Brain microvascular endothelial cell (primary cell): ENCODE measurements around the gene MYL6.
"Not testable (repeated sequence)": the region's sequence is repeated elsewhere in the genome, so short reads cannot be mapped to it uniquely, and the experiment has no call there.

Source experiments
- DNase-seq: peaks from one replicate; pipeline ENCODE4 v3.0.0-alpha.2; 2020
- H3K27ac ChIP-seq: fragments of 250-450 bp; sonication (Bioruptor Pico); 2 replicates; pipeline ENCODE4 v1.5.1; 2020; ENCODE audit warnings: mild to moderate bottlenecking, moderate library complexity
- H3K27me3 ChIP-seq: fragments of 250-450 bp; sonication (Bioruptor Pico); replicated peaks from 2 replicates; pipeline ENCODE4 v1.5.1; 2020; ENCODE audit warnings: mild to moderate bottlenecking
- H3K36me3 ChIP-seq: fragments of 250-450 bp; sonication (Bioruptor Pico); replicated peaks from 2 replicates; pipeline ENCODE4 v1.5.1; 2020; ENCODE audit warnings: mild to moderate bottlenecking
- H3K4me3 ChIP-seq: 2 replicates; pipeline ENCODE4 v1.5.1; 2011; ENCODE audit warnings: low read depth, mild to moderate bottlenecking, control low read depth, low read length, moderate library complexity
- in situ Hi-C: cut with HindIII; loops from 2 replicates; pipeline ENCODE4 v1.10.0; 2017; ENCODE audit warnings: low sequenced_read_pairs, low pct_ligation_motif_present
- TF ChIP-seq, protein P1 (sequence below): IDR thresholded peaks from 2 replicates; pipeline ENCODE4 v1.5.1; 2011; ENCODE audit warnings: low read depth, mild to moderate bottlenecking, moderate library complexity, low read length, control low read depth, inconsistent platforms; ENCODE audit errors: missing control alignments

MYL6 gene

GRCh38 chr12:56158029-56158925 lies at the start of gene MYL6:
TSS of gene MYL6 (plus strand) at chr12:56158359. CDS start at chr12:56158402, 43 bp downstream.
- in situ Hi-C loops, result no loop called here
- DNase-seq, result peak; percentile 99
- TF ChIP-seq, protein P1, sequence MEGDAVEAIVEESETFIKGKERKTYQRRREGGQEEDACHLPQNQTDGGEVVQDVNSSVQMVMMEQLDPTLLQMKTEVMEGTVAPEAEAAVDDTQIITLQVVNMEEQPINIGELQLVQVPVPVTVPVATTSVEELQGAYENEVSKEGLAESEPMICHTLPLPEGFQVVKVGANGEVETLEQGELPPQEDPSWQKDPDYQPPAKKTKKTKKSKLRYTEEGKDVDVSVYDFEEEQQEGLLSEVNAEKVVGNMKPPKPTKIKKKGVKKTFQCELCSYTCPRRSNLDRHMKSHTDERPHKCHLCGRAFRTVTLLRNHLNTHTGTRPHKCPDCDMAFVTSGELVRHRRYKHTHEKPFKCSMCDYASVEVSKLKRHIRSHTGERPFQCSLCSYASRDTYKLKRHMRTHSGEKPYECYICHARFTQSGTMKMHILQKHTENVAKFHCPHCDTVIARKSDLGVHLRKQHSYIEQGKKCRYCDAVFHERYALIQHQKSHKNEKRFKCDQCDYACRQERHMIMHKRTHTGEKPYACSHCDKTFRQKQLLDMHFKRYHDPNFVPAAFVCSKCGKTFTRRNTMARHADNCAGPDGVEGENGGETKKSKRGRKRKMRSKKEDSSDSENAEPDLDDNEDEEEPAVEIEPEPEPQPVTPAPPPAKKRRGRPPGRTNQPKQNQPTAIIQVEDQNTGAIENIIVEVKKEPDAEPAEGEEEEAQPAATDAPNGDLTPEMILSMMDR, result no peak
- Histone ChIP-seq H3K27me3 (no peaks in the 10 kb centered on the region), H3K27ac (peak within 1 kb of the TSS; percentile 95), H3K4me3 (peak within 1 kb of the TSS; percentile 99), H3K36me3 (peaks cover 40% of the 10 kb centered on the region)

DNA sequence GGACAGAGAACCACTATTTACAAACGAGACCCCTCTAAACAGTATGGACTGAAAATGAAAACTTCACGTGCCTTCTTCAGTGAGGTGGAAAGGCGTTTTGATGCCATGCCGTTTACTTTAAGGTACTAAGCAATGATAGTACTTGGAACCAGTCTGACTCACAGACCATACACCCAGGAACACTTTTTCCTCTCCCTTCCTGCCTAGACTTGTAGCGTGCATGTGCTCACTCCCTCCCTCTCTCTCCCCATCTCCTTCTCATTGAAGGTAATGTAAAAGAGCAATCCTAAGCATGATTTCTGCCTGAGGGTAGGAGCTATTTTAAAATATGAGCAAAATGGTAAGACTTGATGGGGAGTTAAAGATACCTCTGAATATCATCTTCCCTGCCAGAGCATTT lies 47.6 kb upstream of the MYL6 start:
- TF ChIP-seq, protein P1, result no peak
- H3K27me3 ChIP-seq, result no peaks in the 10 kb centered on the region
- peaks cover 70% of the 10 kb centered on the region for H3K36me3 ChIP-seq
- in situ Hi-C loops, result no loop called here
- no peak overlapping the region for H3K27ac ChIP-seq
- no peak overlapping the region for H3K4me3 ChIP-seq
- DNase-seq, result no peak

DNA sequence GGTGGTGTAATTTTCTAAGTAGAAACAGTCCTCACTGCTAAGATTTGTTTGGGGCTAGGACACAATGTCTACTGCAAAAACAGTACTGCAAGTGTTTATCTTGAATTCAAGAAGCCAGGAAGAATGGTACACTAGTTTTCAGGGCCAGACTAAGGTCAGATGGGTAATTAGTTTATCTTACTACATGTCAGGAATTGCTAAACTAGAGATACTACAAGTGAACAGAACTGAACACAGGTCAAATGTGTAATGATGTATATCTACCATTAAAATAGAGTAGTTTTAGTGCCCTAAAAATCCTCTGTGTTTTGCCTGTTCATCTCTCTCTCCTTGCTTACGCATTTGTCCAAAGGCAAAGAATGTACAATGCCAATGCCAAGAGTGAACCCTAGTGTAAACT lies 44.1 kb upstream of the MYL6 start:
- TF ChIP-seq, protein P1, result no peak
- DNase-seq, result no peak
- no peak overlapping the region for H3K27ac ChIP-seq
- peaks cover 56% of the 10 kb centered on the region for H3K36me3 ChIP-seq
- in situ Hi-C loops, result no loop called here
- no peaks in the 10 kb centered on the region for H3K27me3 ChIP-seq
- no peak overlapping the region for H3K4me3 ChIP-seq

DNA sequence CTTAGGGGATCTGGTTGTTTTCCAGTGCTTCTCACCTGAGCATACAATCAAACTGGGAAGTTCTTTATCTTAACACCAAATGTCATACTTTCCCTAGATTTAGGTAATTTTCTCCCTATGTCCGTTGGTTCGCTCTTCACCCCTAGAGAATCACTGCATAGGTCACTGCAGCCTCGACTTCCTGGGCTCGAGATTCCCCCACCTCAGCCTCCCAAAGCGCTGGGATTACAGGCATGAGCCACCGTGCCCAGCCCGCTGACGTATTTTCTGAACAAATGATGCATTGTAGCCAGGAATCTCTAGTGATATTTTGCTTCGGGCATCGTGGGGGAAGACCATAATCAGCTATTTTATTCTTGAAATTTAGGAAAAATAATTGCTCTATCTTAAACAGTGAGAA lies 42.8 kb upstream of the MYL6 start:
- Histone ChIP-seq H3K36me3 (peaks cover 44% of the 10 kb centered on the region), H3K27ac (peak overlapping the region; percentile 82), H3K27me3 (no peaks in the 10 kb centered on the region), H3K4me3 (peak overlapping the region; percentile 98)
- peak; percentile 34 for DNase-seq
- in situ Hi-C loops, result loop anchor here (5.0 kb wide), 1 partner anchor 72 kb away; the partner anchor contains the start of gene SMARCC2
- TF ChIP-seq, protein P1, result no peak

DNA sequence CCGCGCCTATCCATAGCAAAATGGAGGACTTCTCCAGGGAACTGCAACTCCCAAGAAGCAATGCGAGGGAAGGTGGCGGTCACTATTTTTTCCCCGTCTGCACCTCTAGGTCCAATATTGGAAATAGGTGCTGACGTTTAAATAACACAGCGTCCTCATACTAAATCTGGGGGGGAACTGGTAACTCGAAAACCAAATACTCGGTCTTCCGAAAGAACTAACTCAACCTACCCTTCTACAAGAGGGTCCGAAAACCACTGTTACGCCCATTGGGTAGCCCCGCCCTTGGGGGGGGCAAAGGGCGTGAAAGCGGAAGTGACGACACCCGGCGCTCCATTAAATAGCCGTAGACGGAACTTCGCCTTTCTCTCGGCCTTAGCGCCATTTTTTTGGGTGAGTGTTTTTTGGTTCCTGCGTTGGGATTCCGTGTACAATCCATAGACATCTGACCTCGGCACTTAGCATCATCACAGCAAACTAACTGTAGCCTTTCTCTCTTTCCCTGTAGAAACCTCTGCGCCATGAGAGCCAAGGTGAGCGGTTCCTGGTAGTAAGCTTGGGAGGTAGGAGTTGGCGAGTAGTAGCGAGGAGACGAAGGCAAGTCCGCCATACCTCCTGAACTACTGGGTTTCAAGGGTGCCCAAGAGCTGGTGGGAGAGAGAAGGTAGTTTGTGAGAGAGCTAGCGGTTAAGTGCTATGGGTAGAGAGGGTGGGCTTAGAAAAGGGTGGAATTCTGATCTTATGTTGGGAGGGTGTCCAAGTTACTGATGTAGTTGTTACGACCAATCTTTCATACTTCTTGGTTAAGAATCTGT lies 41.7 kb upstream of the MYL6 start, which contains the start of gene RPL41:
TSS of gene RPL41 (plus strand) at position 367 of the 815 bp plus-strand sequence.
- TF ChIP-seq, protein P1, result no peak
- H3K27ac ChIP-seq, result peak within 1 kb of the TSS; percentile 82
- in situ Hi-C loops, result loop anchor here (5.0 kb wide), 1 partner anchor 71 kb away; the partner anchor contains the start of gene SMARCC2
- no peaks in the 10 kb centered on the region for H3K27me3 ChIP-seq
- H3K36me3 ChIP-seq, result peaks cover 33% of the 10 kb centered on the region
- peak; percentile 93 for DNase-seq
- peak within 1 kb of the TSS; percentile 98 for H3K4me3 ChIP-seq

DNA sequence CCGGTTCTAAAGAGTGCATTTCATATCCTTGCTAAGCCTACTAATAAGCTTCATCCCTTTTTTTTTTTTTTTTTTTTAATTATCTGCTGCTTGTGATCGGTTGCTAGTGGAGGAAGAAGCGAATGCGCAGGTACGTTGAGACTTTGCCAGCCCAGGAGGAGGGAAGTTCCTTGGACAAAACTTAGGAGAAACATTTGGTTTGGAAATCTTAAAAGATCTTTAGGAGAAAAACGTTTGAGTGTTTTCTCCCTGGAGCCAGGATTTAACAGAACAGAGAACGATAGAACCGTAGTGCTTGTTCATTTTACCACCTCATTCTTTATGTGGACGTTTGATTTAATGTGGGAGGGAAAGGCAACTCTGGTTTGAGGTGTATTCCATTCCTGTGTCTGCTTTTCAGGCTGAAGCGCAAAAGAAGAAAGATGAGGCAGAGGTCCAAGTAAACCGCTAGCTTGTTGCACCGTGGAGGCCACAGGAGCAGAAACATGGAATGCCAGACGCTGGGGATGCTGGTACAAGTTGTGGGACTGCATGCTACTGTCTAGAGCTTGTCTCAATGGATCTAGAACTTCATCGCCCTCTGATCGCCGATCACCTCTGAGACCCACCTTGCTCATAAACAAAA lies 41.0 kb upstream of the MYL6 start:
- not testable (repeated sequence) for H3K27me3 ChIP-seq, DNase-seq
- Histone ChIP-seq H3K27ac (peak overlapping the region; percentile 82), H3K4me3 (peak overlapping the region; percentile 98), H3K36me3 (peaks cover 26% of the 10 kb centered on the region)
- in situ Hi-C loops, result loop anchor here (5.0 kb wide), 1 partner anchor 70 kb away; the partner anchor contains the start of gene SMARCC2
